ENCODE measurements around the gene ICE1. TPM values are rescaled to one million over a fixed set of nuclear protein-coding genes. Genes with fewer than 3 reads are reported as not detected.

Gene ICE1
- total RNA-seq, 2 donors from 2014 or later: 17.2 to 18.5 TPM

DNA sequence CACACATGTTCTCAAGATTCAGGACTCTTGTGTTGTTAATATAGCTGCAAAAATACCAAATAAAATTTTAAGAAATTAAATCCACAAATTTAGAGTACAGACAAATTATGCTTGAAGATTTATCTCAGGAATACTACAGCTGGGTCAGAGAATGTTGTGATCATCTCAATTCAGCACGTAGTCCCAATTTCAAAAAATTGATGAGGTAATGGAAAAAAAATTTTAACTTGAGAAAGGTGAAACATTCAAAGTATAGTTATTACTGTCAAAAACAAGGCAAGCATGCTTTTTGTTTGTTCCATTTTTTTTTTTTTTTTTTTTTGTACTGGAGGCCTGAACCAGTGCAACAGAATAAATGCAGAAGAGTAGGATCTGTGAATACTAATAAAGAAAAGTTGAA, 29.4 kb downstream of the ICE1 start:
- TF ChIP-seq, protein P1, sequence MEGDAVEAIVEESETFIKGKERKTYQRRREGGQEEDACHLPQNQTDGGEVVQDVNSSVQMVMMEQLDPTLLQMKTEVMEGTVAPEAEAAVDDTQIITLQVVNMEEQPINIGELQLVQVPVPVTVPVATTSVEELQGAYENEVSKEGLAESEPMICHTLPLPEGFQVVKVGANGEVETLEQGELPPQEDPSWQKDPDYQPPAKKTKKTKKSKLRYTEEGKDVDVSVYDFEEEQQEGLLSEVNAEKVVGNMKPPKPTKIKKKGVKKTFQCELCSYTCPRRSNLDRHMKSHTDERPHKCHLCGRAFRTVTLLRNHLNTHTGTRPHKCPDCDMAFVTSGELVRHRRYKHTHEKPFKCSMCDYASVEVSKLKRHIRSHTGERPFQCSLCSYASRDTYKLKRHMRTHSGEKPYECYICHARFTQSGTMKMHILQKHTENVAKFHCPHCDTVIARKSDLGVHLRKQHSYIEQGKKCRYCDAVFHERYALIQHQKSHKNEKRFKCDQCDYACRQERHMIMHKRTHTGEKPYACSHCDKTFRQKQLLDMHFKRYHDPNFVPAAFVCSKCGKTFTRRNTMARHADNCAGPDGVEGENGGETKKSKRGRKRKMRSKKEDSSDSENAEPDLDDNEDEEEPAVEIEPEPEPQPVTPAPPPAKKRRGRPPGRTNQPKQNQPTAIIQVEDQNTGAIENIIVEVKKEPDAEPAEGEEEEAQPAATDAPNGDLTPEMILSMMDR (IDR thresholded peaks at IDR 0.05): no peak
- Histone ChIP-seq H3K4me1 (peaks cover 0 to 8% of the 10 kb centered on the region in 2 donors), H3K27me3 (no peaks in the 10 kb centered on the region), H3K4me3 (no peak overlapping the region), H3K9me3 (no peaks in the 10 kb centered on the region), H3K36me3 (peaks cover 39% of the 10 kb centered on the region), H3K27ac (no peak overlapping the region)
- no peak for DNase-seq (ENCODE audit: low spot score)

DNA sequence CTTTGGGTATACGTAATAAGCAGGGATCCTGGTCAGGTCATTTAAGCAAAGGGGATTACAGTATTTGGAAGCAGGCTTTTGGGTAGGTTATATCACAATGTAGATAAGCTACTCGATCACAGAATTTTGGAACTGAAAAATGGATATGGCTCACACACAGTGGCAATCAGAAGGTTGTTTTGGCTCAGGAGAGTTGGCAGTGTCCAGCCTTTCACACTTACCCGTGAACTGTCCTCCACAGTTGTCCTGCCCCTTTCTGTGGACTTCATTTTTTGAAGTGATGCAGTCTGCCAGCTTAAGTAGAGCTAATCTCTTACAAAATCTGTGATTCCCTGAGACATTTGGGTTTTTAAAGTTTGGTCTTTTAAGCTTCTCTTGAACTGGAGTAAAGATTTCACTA, 30.7 kb downstream of the ICE1 start:
- Histone ChIP-seq H3K9me3 (no peaks in the 10 kb centered on the region), H3K4me3 (no peak overlapping the region), H3K36me3 (peaks cover 39% of the 10 kb centered on the region), H3K27ac (no peak overlapping the region), H3K4me1 (peaks cover 0 to 8% of the 10 kb centered on the region in 2 donors), H3K27me3 (no peaks in the 10 kb centered on the region)
- DNase-seq (ENCODE audit: low spot score): no peak
- TF ChIP-seq, protein P1 (IDR thresholded peaks at IDR 0.05): no peak

- Histone ChIP-seq H3K4me3 (no peak overlapping the region), H3K36me3 (peaks cover 41% of the 10 kb centered on the region), H3K27me3 (no peaks in the 10 kb centered on the region), H3K4me1 (peaks cover 0 to 8% of the 10 kb centered on the region in 2 donors), H3K27ac (no peak overlapping the region), H3K9me3 (no peaks in the 10 kb centered on the region)
- TF ChIP-seq, protein P1 (IDR thresholded peaks at IDR 0.05): no peak
- no peak for DNase-seq (ENCODE audit: low spot score)
Observed at GRCh38 chr5:5454391-5454790, 31.9 kb downstream of the ICE1 start.

DNA sequence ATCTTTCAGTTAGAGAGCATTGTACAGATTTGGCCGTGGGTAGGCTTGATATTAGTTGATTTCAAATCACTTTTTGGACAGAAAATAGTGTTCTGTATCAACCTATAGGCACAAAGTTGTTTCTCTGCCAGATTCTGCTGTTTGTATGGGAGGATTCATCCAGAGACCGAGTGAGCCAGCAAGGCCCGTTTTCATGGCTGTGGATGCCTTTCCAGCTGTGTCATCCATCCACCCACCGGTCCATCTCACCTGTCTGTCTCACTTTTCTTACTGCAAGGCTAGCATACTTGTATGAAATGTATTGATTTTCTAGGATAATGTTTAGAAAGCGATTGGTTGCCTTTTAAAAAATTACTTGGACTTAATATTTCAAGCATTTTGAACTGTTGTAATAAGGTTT, 34.4 kb downstream of the ICE1 start:
- H3K36me3 ChIP-seq: peaks cover 57% of the 10 kb centered on the region
- TF ChIP-seq, protein P1 (IDR thresholded peaks at IDR 0.05): no peak
- H3K27me3 ChIP-seq: no peaks in the 10 kb centered on the region
- no peak for DNase-seq (ENCODE audit: low spot score)
- H3K4me1 ChIP-seq: peaks cover 0 to 8% of the 10 kb centered on the region in 2 donors
- H3K9me3 ChIP-seq: no peaks in the 10 kb centered on the region
- H3K4me3 ChIP-seq: no peak overlapping the region
- H3K27ac ChIP-seq: no peak overlapping the region

GRCh38 chr5:5460311-5460710, 37.8 kb downstream of the ICE1 start:
- TF ChIP-seq, protein P1 (IDR thresholded peaks at IDR 0.05): no peak
- no peak overlapping the region for H3K27ac ChIP-seq
- no peaks in the 10 kb centered on the region for H3K27me3 ChIP-seq
- no peak for DNase-seq (ENCODE audit: low spot score)
- no peak overlapping the region for H3K4me3 ChIP-seq
- H3K9me3 ChIP-seq: no peaks in the 10 kb centered on the region
- peaks cover 80% of the 10 kb centered on the region for H3K36me3 ChIP-seq
- H3K4me1 ChIP-seq: no peaks in the 10 kb centered on the region

DNA sequence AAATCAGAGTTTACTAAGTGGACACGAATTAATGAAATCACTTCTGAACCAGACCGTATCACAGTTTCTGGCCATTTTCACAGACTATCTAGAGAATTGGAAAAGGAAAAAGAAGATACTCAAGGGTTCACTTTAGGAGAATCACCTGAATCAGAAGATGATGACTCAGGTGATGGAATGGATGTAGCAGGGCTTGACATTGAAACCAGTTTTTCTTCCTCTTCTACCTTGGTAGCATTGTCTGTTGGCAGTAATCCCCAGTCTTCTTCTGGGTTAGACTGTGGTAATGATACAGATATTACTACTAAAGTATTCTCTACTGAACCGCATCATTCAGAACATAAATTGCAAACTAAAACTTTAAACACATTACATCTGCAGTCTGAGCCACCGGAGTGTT, 38.5 kb downstream of the ICE1 start:
- no peaks in the 10 kb centered on the region for H3K27me3 ChIP-seq
- H3K27ac ChIP-seq: no peak overlapping the region
- H3K36me3 ChIP-seq: peaks cover 80% of the 10 kb centered on the region
- H3K9me3 ChIP-seq: no peaks in the 10 kb centered on the region
- no peak for DNase-seq (ENCODE audit: low spot score)
- H3K4me3 ChIP-seq: no peak overlapping the region
- no peaks in the 10 kb centered on the region for H3K4me1 ChIP-seq
- TF ChIP-seq, protein P1 (IDR thresholded peaks at IDR 0.05): no peak

Data from right atrium auricular region (tissue), 2 donors.